Measurements from ENCODE around the gene IQGAP3. TPM values are rescaled to one million over a fixed set of nuclear protein-coding genes. Genes with fewer than 3 reads are reported as not detected.
A peak's percentile ranks its signal among the peaks of the same experiment; 100 is the strongest.

The IQGAP3 gene
- polyA plus RNA-seq, 1 of the 3 experiments (the other 2 are of a cell fraction): 15.6 TPM

GRCh38 chr1:156601892-156602291, 29.5 kb upstream of the IQGAP3 start:
- TF ChIP-seq RAD21 (IDR thresholded peaks at IDR 0.05; ENCODE audit: low read length) (no peak), CHD2 (IDR thresholded peaks at IDR 0.05; ENCODE audit: low read length, partially characterized antibody) (no peak), MXI1 (IDR thresholded peaks at IDR 0.05; ENCODE audit: low read depth, low read length) (no peak), SIN3A (IDR thresholded peaks at IDR 0.05; ENCODE audit: borderline replicate concordance, low read depth, low read length) (no peak), PBX3 (IDR thresholded peaks at IDR 0.05) (no peak), CTCF (IDR thresholded peaks at IDR 0.05) (no peak)
- peaks cover 32% of the 10 kb centered on the region for H3K79me2 ChIP-seq (ENCODE audit: insufficient read depth)
- 77% methylated on average over 12 of the region's 12 CpGs for WGBS (ENCODE audit: low lambda C conversion rate)
- H3K4me1 ChIP-seq (ENCODE audit: control insufficient read depth in 1 of 2, insufficient read depth in 2 of 2, low read depth in 1 of 2, low read length in 1 of 2): peaks cover 6 to 9% of the 10 kb centered on the region in 2 experiments; a peak in 2 of 4 replicates
- no peaks in the 10 kb centered on the region for H3K27me3 ChIP-seq (ENCODE audit: insufficient read depth)
- ChIA-PET POLR2A (interaction anchor here (1.8 kb wide), 1 partner anchor 10 kb away, joined by 15 read pairs; the partner anchor contains the start of gene NAXE), CTCF (interaction anchor here (0.6 to 3.6 kb wide), 12 partner anchors 8 to 232 kb away, joined by 3 to 24 read pairs (median 3); partner anchors contain the start of gene HAPLN2)
- H3K4me2 ChIP-seq: peak overlapping the region; percentile 85
- DNase-seq: no peak
- no peaks in the 10 kb centered on the region for H3K9me3 ChIP-seq
- peaks cover 10% of the 10 kb centered on the region for H3F3A ChIP-seq (replicated peaks; ENCODE audit: insufficient read depth)
- no peaks in the 10 kb centered on the region for H4K20me1 ChIP-seq (ENCODE audit: insufficient read depth)
- peak overlapping the region; percentile 85 to 89 for H3K27ac ChIP-seq (ENCODE audit: low read depth in 2 of 2, low read length in 1 of 2)
- peak overlapping the region; percentile 90 for H2AFZ ChIP-seq (ENCODE audit: low read depth)
- H3K9ac ChIP-seq: peak overlapping the region; percentile 83
- H3K9me2 ChIP-seq: no peaks in the 10 kb centered on the region
- H3K4me3 ChIP-seq (ENCODE audit: low read depth in 2 of 2, low read length in 1 of 2): peak overlapping the region; percentile 72 to 92
- peaks cover 20 to 26% of the 10 kb centered on the region in 2 experiments for H3K36me3 ChIP-seq (replicated peaks in 1 of 2; ENCODE audit: control insufficient read depth in 1 of 2, insufficient read depth in 2 of 2, low read length in 1 of 2)

- peak; percentile 77 for DNase-seq
- ChIA-PET POLR2A (interaction anchor here (1.5 to 1.8 kb wide), 2 partner anchors 9 kb away, joined by 9 to 15 read pairs; partner anchors contain the start of gene NAXE), CTCF (interaction anchor here (0.6 to 4.4 kb wide), 14 partner anchors 7 to 233 kb away, joined by 3 to 24 read pairs (median 3); partner anchors contain the start of gene HAPLN2)
- Histone ChIP-seq H3K4me2 (peak within 1 kb of the TSS; percentile 85), H3K9me2 (no peaks in the 10 kb centered on the region), H3K27me3 (ENCODE audit: insufficient read depth) (no peaks in the 10 kb centered on the region), H4K20me1 (ENCODE audit: insufficient read depth) (no peaks in the 10 kb centered on the region), H3K4me1 (ENCODE audit: control insufficient read depth in 1 of 2, insufficient read depth in 2 of 2, low read depth in 1 of 2, low read length in 1 of 2) (peaks cover 6 to 9% of the 10 kb centered on the region in 2 experiments; a peak in 2 of 4 replicates), H3K9ac (peak within 1 kb of the TSS; percentile 83), H3K36me3 (replicated peaks in 1 of 2; ENCODE audit: control insufficient read depth in 1 of 2, insufficient read depth in 2 of 2, low read length in 1 of 2) (peaks cover 26 to 28% of the 10 kb centered on the region in 2 experiments), H3K27ac (ENCODE audit: low read depth in 2 of 2, low read length in 1 of 2) (peak within 1 kb of the TSS; percentile 85 to 89), H2AFZ (ENCODE audit: low read depth) (peak within 1 kb of the TSS; percentile 90), H3K79me2 (ENCODE audit: insufficient read depth) (peaks cover 32% of the 10 kb centered on the region), H3F3A (replicated peaks; ENCODE audit: insufficient read depth) (peaks cover 10% of the 10 kb centered on the region), H3K4me3 (ENCODE audit: low read depth in 2 of 2, low read length in 1 of 2) (peak within 1 kb of the TSS; percentile 72 to 92), H3K9me3 (no peaks in the 10 kb centered on the region)
- WGBS (ENCODE audit: low lambda C conversion rate): under 1% methylated on average over 26 of the region's 35 CpGs
- TF ChIP-seq ZBTB33 (IDR thresholded peaks at IDR 0.05; ENCODE audit: borderline replicate concordance, low read depth) (peak; percentile 71; the same call in 1 of the 2 replicates), MEF2A (IDR thresholded peaks at IDR 0.05; ENCODE audit: borderline replicate concordance, low read depth) (no peak), EZH2phosphoT487 (IDR thresholded peaks at IDR 0.05; ENCODE audit: borderline replicate concordance, low read depth) (no peak), RAD21 (IDR thresholded peaks at IDR 0.05; ENCODE audit: low read length) (no peak), ELF1 (IDR thresholded peaks at IDR 0.05) (peak; percentile 93), FOXM1 (IDR thresholded peaks at IDR 0.05; ENCODE audit: low read depth) (no peak), RCOR1 (IDR thresholded peaks at IDR 0.05; ENCODE audit: low read length) (peak; percentile 41; the same call in 1 of the 2 replicates), FOSL2 (IDR thresholded peaks at IDR 0.05; ENCODE audit: borderline replicate concordance, low read depth) (no peak), RXRA (IDR thresholded peaks at IDR 0.05; ENCODE audit: borderline replicate concordance, low read depth) (no peak), SIN3A (IDR thresholded peaks at IDR 0.05; ENCODE audit: borderline replicate concordance, low read depth, low read length) (peak; percentile 99), CTCF (IDR thresholded peaks at IDR 0.05) (no peak), USF1 (IDR thresholded peaks at IDR 0.05; ENCODE audit: borderline replicate concordance, low read depth) (0 out of 2 replicates have a peak, but pooled peaks have one; percentile 9)
Observed at GRCh38 chr1:156601122-156601830, 28.9 kb upstream of the IQGAP3 start, which contains the start of gene GPATCH4. Gene GPATCH4 (minus strand): TSS chr1:156601479.
